Measurements from ENCODE around the gene SEZ6L2. TPM values are rescaled to one million over a fixed set of nuclear protein-coding genes. Genes with fewer than 3 reads are reported as not detected.

Gene SEZ6L2
- total RNA-seq, 2 donors from 2014 or later: 2.6 to 4.6 TPM

- TF ChIP-seq, protein P1, sequence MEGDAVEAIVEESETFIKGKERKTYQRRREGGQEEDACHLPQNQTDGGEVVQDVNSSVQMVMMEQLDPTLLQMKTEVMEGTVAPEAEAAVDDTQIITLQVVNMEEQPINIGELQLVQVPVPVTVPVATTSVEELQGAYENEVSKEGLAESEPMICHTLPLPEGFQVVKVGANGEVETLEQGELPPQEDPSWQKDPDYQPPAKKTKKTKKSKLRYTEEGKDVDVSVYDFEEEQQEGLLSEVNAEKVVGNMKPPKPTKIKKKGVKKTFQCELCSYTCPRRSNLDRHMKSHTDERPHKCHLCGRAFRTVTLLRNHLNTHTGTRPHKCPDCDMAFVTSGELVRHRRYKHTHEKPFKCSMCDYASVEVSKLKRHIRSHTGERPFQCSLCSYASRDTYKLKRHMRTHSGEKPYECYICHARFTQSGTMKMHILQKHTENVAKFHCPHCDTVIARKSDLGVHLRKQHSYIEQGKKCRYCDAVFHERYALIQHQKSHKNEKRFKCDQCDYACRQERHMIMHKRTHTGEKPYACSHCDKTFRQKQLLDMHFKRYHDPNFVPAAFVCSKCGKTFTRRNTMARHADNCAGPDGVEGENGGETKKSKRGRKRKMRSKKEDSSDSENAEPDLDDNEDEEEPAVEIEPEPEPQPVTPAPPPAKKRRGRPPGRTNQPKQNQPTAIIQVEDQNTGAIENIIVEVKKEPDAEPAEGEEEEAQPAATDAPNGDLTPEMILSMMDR (IDR thresholded peaks at IDR 0.05): no peak
- Histone ChIP-seq H3K4me3 (no peak overlapping the region), H3K27ac (peak overlapping the region in 1 of 2 donors; percentile 23), H3K4me1 (no peaks in the 10 kb centered on the region), H3K9me3 (no peaks in the 10 kb centered on the region), H3K27me3 (no peaks in the 10 kb centered on the region), H3K36me3 (peaks cover 76% of the 10 kb centered on the region)
- peak; percentile 80 for DNase-seq (ENCODE audit: low spot score)
Observed at GRCh38 chr16:29844575-29845331, 54.6 kb downstream of the SEZ6L2 start.

GRCh38 chr16:29843931-29844330 lies 55.4 kb downstream of the SEZ6L2 start:
- Histone ChIP-seq H3K36me3 (peaks cover 83% of the 10 kb centered on the region), H3K4me3 (no peak overlapping the region), H3K9me3 (no peaks in the 10 kb centered on the region), H3K27ac (no peak overlapping the region), H3K4me1 (no peaks in the 10 kb centered on the region), H3K27me3 (no peaks in the 10 kb centered on the region)
- DNase-seq (ENCODE audit: low spot score): no peak
- TF ChIP-seq, protein P1 (IDR thresholded peaks at IDR 0.05): no peak

- TF ChIP-seq, protein P1 (IDR thresholded peaks at IDR 0.05): no peak
- no peak overlapping the region for H3K4me3 ChIP-seq
Observed at GRCh38 chr16:29842732-29843346, 56.5 kb downstream of the SEZ6L2 start.

GRCh38 chr16:29841631-29842030 lies 57.7 kb downstream of the SEZ6L2 start:
- TF ChIP-seq, protein P1 (IDR thresholded peaks at IDR 0.05): no peak
- H3K9me3 ChIP-seq: no peaks in the 10 kb centered on the region
- no peak for DNase-seq (ENCODE audit: low spot score)
- peaks cover 84% of the 10 kb centered on the region for H3K36me3 ChIP-seq
- H3K27me3 ChIP-seq: no peaks in the 10 kb centered on the region
- H3K4me3 ChIP-seq: no peak overlapping the region
- no peaks in the 10 kb centered on the region for H3K4me1 ChIP-seq
- H3K27ac ChIP-seq: no peak overlapping the region

More at GRCh38 chr16:29842732-29843346, 56.5 kb downstream of the SEZ6L2 start:
- Histone ChIP-seq H3K4me1 (no peaks in the 10 kb centered on the region), H3K36me3 (peaks cover 86% of the 10 kb centered on the region), H3K27me3 (no peaks in the 10 kb centered on the region), H3K27ac (no peak overlapping the region), H3K9me3 (no peaks in the 10 kb centered on the region)
- DNase-seq (ENCODE audit: low spot score): no peak

DNA sequence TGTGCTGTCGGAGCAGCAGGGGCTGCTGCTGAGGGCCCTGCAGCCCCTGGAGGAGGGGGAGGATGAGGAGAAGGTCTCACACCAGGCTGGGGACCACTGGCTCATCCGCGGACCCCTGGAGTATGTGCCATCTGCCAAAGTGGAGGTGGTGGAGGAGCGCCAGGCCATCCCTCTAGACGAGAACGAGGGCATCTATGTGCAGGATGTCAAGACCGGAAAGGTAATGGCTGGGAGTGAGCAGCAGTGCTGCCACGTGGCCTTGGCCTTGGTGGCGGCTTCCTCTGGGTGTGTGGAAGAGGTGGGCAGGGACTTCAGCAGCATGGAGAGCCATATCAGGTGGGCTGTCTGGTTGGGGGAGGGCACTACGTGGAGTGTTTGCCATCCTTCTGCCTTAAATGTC lies 59.1 kb downstream of the SEZ6L2 start:
- no peak overlapping the region for H3K27ac ChIP-seq
- no peaks in the 10 kb centered on the region for H3K4me1 ChIP-seq
- H3K9me3 ChIP-seq: no peaks in the 10 kb centered on the region
- no peaks in the 10 kb centered on the region for H3K27me3 ChIP-seq
- TF ChIP-seq, protein P1 (IDR thresholded peaks at IDR 0.05): no peak
- no peak overlapping the region for H3K4me3 ChIP-seq
- DNase-seq (ENCODE audit: low spot score): no peak
- peaks cover 86% of the 10 kb centered on the region for H3K36me3 ChIP-seq

All from right atrium auricular region (tissue), 2 donors.